B cell (primary cell): ENCODE data around the gene PLEKHM1. TPM values are rescaled to one million over a fixed set of nuclear protein-coding genes. Genes with fewer than 3 reads are reported as not detected.
A peak's percentile ranks its signal among the peaks of the same experiment; 100 is the strongest.

ENCODE experiments used
- ATAC-seq: fragments of 200-7000 bp; cut with Tn5 transposase; one replicate; pipeline ENCODE4 v1.10.0; 2021; ENCODE audit warnings: low read depth, mild to moderate bottlenecking, moderate number of reproducible peaks, moderate library complexity
- CTCF ChIA-PET: fragments of 350-600 bp; sonication (Branson Sonifier 250); formaldehyde crosslinking; loops from one replicate; lab custom pipeline; 2021; ENCODE audit warnings: antibody characterized with exemption, inconsistent platforms; lab: Charles Lee
- POLR2A ChIA-PET: fragments of 350-600 bp; sonication (Branson Sonifier 250); formaldehyde crosslinking; loops from one replicate; lab custom pipeline; 2021; ENCODE audit warnings: antibody characterized with exemption; lab: Charles Lee
- DNase-seq: peaks from one replicate; pipeline ENCODE4 v3.0.0; 2013
- H2AFZ ChIP-seq: 2 replicates; pipeline ENCODE4 v1.6.1; 2012; ENCODE audit warnings: mild to moderate bottlenecking, low read depth, low read length; ENCODE audit not compliant: insufficient read depth, poor library complexity, severe bottlenecking
- H3K27ac ChIP-seq, 2 donors: 1 replicate in 1 of 2; 2 replicates in 1 of 2; pipeline ENCODE4 v1.5.1; 2012 to 2013; ENCODE audit warnings: low read length in 2 of 2, mild to moderate bottlenecking in 2 of 2, moderate library complexity in 1 of 2
- H3K27me3 ChIP-seq, 4 experiments: fragments of 200-600 bp in 1 of 4; sonication (generic) in 1 of 4; replicated peaks in 1 of 4; 1 replicate in 2 of 4; 2 replicates in 2 of 4; pipeline versions ENCODE4 v1.6.1 to v1.7.0; 2013 to 2016; ENCODE audit warnings: low read length in 3 of 4, mild to moderate bottlenecking in 2 of 4, mixed read lengths in 1 of 4, moderate library complexity in 1 of 4; ENCODE audit not compliant: insufficient read depth in 4 of 4, control insufficient read depth in 3 of 4; ENCODE audit errors: control extremely low read depth in 1 of 4
- H3K36me3 ChIP-seq, 2 experiments: replicated peaks in 1 of 2; 1 replicate in 1 of 2; 2 replicates in 1 of 2; pipeline versions ENCODE4 v1.6.1 to v1.7.1; 2013; ENCODE audit warnings: low read length in 1 of 2; ENCODE audit not compliant: insufficient read depth in 2 of 2, control insufficient read depth in 1 of 2; ENCODE audit errors: control extremely low read depth in 1 of 2, extremely low read depth in 1 of 2
- H3K4me1 ChIP-seq, 2 donors: fragments of 200-600 bp in 1 of 2; sonication (generic) in 1 of 2; 1 replicate in 1 of 2; 2 replicates in 1 of 2; pipeline versions ENCODE4 v1.5.1 to v1.6.1; 2013 to 2017; ENCODE audit warnings: low read length in 2 of 2; ENCODE audit not compliant: control insufficient read depth in 2 of 2, insufficient read depth in 2 of 2
- H3K4me2 ChIP-seq: replicated peaks from 2 replicates; pipeline ENCODE3; 2012; ENCODE audit warnings: mild to moderate bottlenecking, low read depth, low read length; ENCODE audit not compliant: poor library complexity, severe bottlenecking
- H3K4me3 ChIP-seq, 5 experiments: fragments of 200-600 bp in 1 of 5; sonication (generic) in 1 of 5; 1 replicate in 3 of 5; 2 replicates in 2 of 5; pipeline versions ENCODE4 v1.5.1 to v1.7.0; 2011 to 2016; ENCODE audit warnings: low read length in 4 of 5, mild to moderate bottlenecking in 4 of 5, low read depth in 2 of 5, control low read depth in 1 of 5, moderate library complexity in 1 of 5; ENCODE audit not compliant: insufficient read depth in 1 of 5; ENCODE audit errors: control extremely low read depth in 1 of 5, extremely low read depth in 1 of 5
- H3K79me2 ChIP-seq: fragments of 200-600 bp; sonication (generic); one replicate; pipeline ENCODE4 v1.6.0; 2016; ENCODE audit warnings: low read length; ENCODE audit not compliant: control insufficient read depth, insufficient read depth
- H3K9ac ChIP-seq: fragments of 200-600 bp; sonication (generic); 2 replicates; pipeline ENCODE4 v1.6.1; 2017; ENCODE audit warnings: mild to moderate bottlenecking, low read length, moderate library complexity
- H3K9me3 ChIP-seq, 3 donors: one replicate each; pipeline versions ENCODE4 v1.6.1 to v1.7.1; 2013; ENCODE audit warnings: low read length in 2 of 3; ENCODE audit not compliant: control insufficient read depth in 2 of 3, insufficient read depth in 1 of 3; ENCODE audit errors: control extremely low read depth in 1 of 3
- H4K20me1 ChIP-seq: 2 replicates; pipeline ENCODE4 v1.6.0; 2012; ENCODE audit warnings: mild to moderate bottlenecking, low read length; ENCODE audit not compliant: insufficient read depth, control insufficient read depth, poor library complexity, severe bottlenecking
- H3K27ac Mint-ChIP-seq: one replicate; pipeline ENCODE4 v1.8.0; 2021; ENCODE audit warnings: mixed read lengths
- H3K27me3 Mint-ChIP-seq: one replicate; pipeline ENCODE4 v1.8.0; 2021; ENCODE audit warnings: mixed read lengths
- H3K4me1 Mint-ChIP-seq: one replicate; pipeline ENCODE4 v1.8.0; 2021; ENCODE audit warnings: mixed read lengths
- H3K4me3 Mint-ChIP-seq: one replicate; pipeline ENCODE4 v1.8.0; 2021; ENCODE audit warnings: mixed read lengths
- H3K9me3 Mint-ChIP-seq: one replicate; pipeline ENCODE4 v1.8.0; 2022; ENCODE audit warnings: mixed read lengths; ENCODE audit not compliant: insufficient read depth
- CTCF ChIP-seq: fragments of 200-600 bp; IDR thresholded peaks from one replicate; pipeline ENCODE4 v1.8.0; 2022; ENCODE audit warnings: antibody characterized with exemption, mild to moderate bottlenecking
- EZH2 ChIP-seq: IDR thresholded peaks from 2 replicates; pipeline ENCODE4 v1.6.1; 2012; ENCODE audit warnings: borderline replicate concordance, low read depth, mild to moderate bottlenecking, moderate library complexity, low read length; ENCODE audit not compliant: insufficient read depth, poor library complexity, severe bottlenecking
- WGBS: methylation state at CpG from one replicate; pipeline ENCODE4 v1.1.5; 2013; ENCODE audit warnings: missing lambda C conversion rate; ENCODE audit not compliant: insufficient coverage; 5-methylcytosine and 5-hydroxymethylcytosine counted together
- intact Hi-C: fragments of 100-400 bp; cut with micrococcal nuclease; formaldehyde crosslinking; loops from one replicate; pipeline ENCODE4 v1.10.0; 2022
- polyA plus RNA-seq: library from polyadenylated mRNA; depleted of rRNA; stranded (reverse); fragments of >200 nt; gene quantifications from 2 replicates; pipeline ENCODE4 v1.2.3, GENCODE V29; 2012
- total RNA-seq, 2 donors: library from RNA; stranded (reverse); fragments of 120-200 nt in 1 of 2; gene quantifications; 1 replicate in 1 of 2; 2 replicates in 1 of 2; pipeline versions ENCODE4 v1.2.3 to v1.2.4, GENCODE V29; 2013 to 2022

Gene PLEKHM1
- total and polyA plus RNA-seq, 2 donors (not counting 1 experiment from before 2014, with no cell fraction given) = 26.2 to 73.9 TPM

DNA sequence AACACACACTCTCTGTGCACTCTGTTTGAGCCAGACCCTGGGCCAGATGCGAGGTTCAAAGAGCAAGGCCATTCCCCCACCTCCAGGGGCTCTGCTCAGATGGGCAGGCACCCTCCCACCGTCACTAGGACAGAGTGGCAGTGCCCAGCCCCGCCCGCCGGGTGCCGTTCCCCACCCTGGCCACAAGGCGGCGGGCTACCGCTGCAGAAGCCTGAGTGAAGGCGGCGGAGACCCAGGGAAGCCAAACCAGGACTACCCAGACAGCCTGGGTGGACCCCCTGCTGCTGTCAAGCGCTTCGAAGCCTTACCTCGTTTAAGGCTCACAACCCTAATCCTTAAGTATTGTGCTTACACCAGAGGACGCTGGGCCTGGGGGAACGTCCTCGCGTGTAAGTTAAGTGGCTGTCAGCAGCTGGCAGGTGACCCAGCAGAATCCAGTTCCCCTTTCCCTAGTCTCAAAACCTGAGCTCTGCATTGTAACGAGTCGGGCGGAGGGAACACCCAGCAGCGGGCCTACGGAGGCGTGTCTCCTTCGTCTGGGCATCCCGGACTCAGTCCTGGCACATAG lies 62.4 kb downstream of the PLEKHM1 start:
- H3K27me3 Mint-ChIP-seq = no peaks in the 10 kb centered on the region
- Histone ChIP-seq H3K79me2 (no peaks in the 10 kb centered on the region), H3K4me2 (peak overlapping the region; percentile 79), H3K27ac (peak overlapping the region; percentile 67 to 74), H3K27me3 (no peaks in the 10 kb centered on the region), H2AFZ (peak overlapping the region; percentile 45), H3K9me3 (no peaks in the 10 kb centered on the region), H4K20me1 (no peaks in the 10 kb centered on the region), H3K4me3 (peak overlapping the region; percentile 21 to 79 (median 42)), H3K36me3 (no peaks in the 10 kb centered on the region), H3K4me1 (peaks cover 33 to 53% of the 10 kb centered on the region in 2 donors), H3K9ac (peak overlapping the region; percentile 65)
- ChIA-PET POLR2A (interaction anchor here (1.6 to 2.5 kb wide), 2 partner anchors 15 to 63 kb away, joined by 5 to 10 read pairs; no protein-coding TSS in a partner anchor), CTCF (interaction anchor here (0.6 to 6.5 kb wide), 17 partner anchors 9 to 293 kb away, joined by 3 to 71 read pairs (median 4); partner anchors contain the start of genes ACBD4 and HEXIM2)
- DNase-seq (peak; percentile 91), ATAC-seq (peak; percentile 72)
- WGBS = 3% methylated on average over 23 of the region's 26 CpGs
- peak overlapping the region; percentile 89 for H3K27ac Mint-ChIP-seq
- H3K4me3 Mint-ChIP-seq = peak overlapping the region; percentile 92
- intact Hi-C loops = loop anchor here (1.0 kb wide), 2 partner anchors 18 to 33 kb away; no protein-coding TSS in a partner anchor
- H3K9me3 Mint-ChIP-seq = no peaks in the 10 kb centered on the region
- peaks cover 34% of the 10 kb centered on the region for H3K4me1 Mint-ChIP-seq
- TF ChIP-seq EZH2 (no peak), CTCF (peak; percentile 97)
